Hepatocyte (in vitro differentiated cells): ENCODE results near the gene STARD13. TPM values are rescaled to one million over a fixed set of nuclear protein-coding genes. Genes with fewer than 3 reads are reported as not detected.

Experiments used
- DNase-seq: peaks from one replicate; pipeline ENCODE4 v3.0.0-alpha.2; 2016; ENCODE audit warnings: low spot score
- H2AFZ ChIP-seq: fragments of 200-600 bp; sonication (generic); 2 replicates; pipeline ENCODE4 v1.6.0; 2016; ENCODE audit warnings: antibody characterized with exemption, mild to moderate bottlenecking
- H3K27ac ChIP-seq: fragments of 200-600 bp; sonication (generic); 2 replicates; pipeline ENCODE4 v1.5.1; 2016; ENCODE audit warnings: mild to moderate bottlenecking
- H3K27me3 ChIP-seq: fragments of 200-600 bp; sonication (generic); 2 replicates; pipeline ENCODE4 v1.6.1; 2016
- H3K36me3 ChIP-seq: fragments of 200-600 bp; sonication (generic); replicated peaks from 2 replicates; pipeline ENCODE4 v1.5.1; 2016; ENCODE audit warnings: low read depth; ENCODE audit not compliant: insufficient read depth
- H3K4me1 ChIP-seq: fragments of 200-600 bp; sonication (generic); 2 replicates; pipeline ENCODE4 v1.5.1; 2016; ENCODE audit warnings: mild to moderate bottlenecking, moderate library complexity; ENCODE audit not compliant: insufficient read depth
- H3K4me2 ChIP-seq: fragments of 200-600 bp; sonication (generic); 2 replicates; pipeline ENCODE4 v1.6.0; 2016
- H3K4me3 ChIP-seq: fragments of 200-600 bp; sonication (generic); 2 replicates; pipeline ENCODE4 v1.5.1; 2016; ENCODE audit warnings: mild to moderate bottlenecking
- H3K79me2 ChIP-seq: fragments of 200-600 bp; sonication (generic); 2 replicates; pipeline ENCODE4 v1.6.0; 2017; ENCODE audit warnings: mild to moderate bottlenecking
- H3K9me2 ChIP-seq: fragments of 200-600 bp; sonication (generic); replicated peaks from 2 replicates; pipeline ENCODE4 v1.6.0; 2017; ENCODE audit warnings: mild to moderate bottlenecking; ENCODE audit not compliant: insufficient read depth
- H3K9me3 ChIP-seq: fragments of 200-600 bp; sonication (generic); 2 replicates; pipeline ENCODE4 v1.5.1; 2016; ENCODE audit warnings: low read depth, mild to moderate bottlenecking
- H4K20me1 ChIP-seq: fragments of 200-600 bp; sonication (generic); 2 replicates; pipeline ENCODE4 v1.6.0; 2016; ENCODE audit warnings: mild to moderate bottlenecking; ENCODE audit not compliant: insufficient read depth, poor library complexity, severe bottlenecking
- EZH2 ChIP-seq: fragments of 200-600 bp; sonication (generic); IDR thresholded peaks from 2 replicates; pipeline ENCODE4 v1.6.1; 2016; ENCODE audit warnings: antibody characterized with exemption, mild to moderate bottlenecking, borderline replicate concordance
- EZH2phosphoT487 ChIP-seq: fragments of 200-600 bp; sonication (generic); IDR thresholded peaks from one replicate; pipeline ENCODE4 v1.6.1; 2018; ENCODE audit warnings: antibody characterized with exemption, mild to moderate bottlenecking, low read depth, moderate library complexity; ENCODE audit not compliant: unreplicated experiment, severe bottlenecking
- WGBS: methylation state at CpG from one replicate; pipeline ENCODE4 v1.1.6; 2016; ENCODE audit warnings: low lambda C conversion rate; ENCODE audit errors: missing lambda C conversion rate; 5-methylcytosine and 5-hydroxymethylcytosine counted together
- polyA plus RNA-seq: library from polyadenylated mRNA; unstranded; fragments of >200 nt; fragmentation: Nextera tagmentation; extraction: Ambion mirVana; gene quantifications from 2 replicates; pipeline ENCODE4 v1.2.1, GENCODE V29; 2016
- total RNA-seq: library from RNA; depleted of rRNA; stranded (reverse); fragments of >200 nt; gene quantifications from 2 replicates; pipeline ENCODE4 v1.2.3, GENCODE V29; 2014
- TF ChIP-seq, protein P1 (sequence below): fragments of 200-600 bp; sonication (generic); IDR thresholded peaks from 2 replicates; pipeline ENCODE4 v1.5.1; 2016; ENCODE audit warnings: antibody characterized with exemption, mild to moderate bottlenecking; ENCODE audit not compliant: poor library complexity

The STARD13 gene
- total and polyA plus RNA-seq, 2 experiments from 2014 or later = 5.4 to 13.5 TPM

DNA sequence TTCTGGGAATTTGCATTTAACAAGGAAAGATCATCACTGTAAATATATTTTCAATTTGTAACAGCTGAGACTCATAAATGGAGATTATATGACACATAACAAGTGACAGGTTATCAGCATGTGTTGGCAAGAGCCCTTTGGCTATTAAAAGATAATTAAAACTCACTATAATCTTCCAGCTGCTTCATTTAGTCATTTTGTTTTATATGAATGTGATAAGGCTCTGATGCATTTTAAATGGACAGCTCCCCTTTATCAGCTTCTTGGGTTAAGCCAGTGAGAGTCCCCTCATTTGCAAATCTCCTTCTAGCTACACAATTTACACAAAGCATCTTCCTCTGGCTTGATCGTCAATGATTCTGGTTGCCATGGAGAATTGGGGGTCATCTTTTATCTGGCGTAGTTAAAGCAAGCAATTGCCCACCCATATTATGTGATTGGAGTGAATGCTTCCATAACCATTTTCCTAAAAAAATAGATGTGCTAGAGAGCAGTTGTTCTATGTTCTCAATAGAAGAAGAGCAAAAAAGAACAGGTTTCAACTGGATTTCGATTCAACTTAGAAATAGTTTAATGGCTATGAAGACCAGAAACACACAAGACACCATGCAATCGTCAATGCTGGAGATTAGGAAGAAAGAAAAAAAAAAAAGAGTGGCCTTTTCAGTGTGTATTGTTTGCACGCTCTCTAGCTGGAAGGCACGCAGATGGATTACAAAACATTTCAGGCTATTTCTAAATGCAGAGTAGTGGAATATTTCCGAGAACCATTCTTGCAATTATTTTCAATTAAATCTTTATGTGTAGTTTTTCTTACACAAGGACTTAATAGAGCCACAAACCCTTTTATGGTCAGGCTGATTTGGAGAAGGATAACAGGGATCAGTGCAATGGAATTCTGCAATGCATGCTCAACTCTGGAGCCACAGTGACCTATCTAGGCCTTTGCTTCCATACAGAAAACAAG is 27.4 kb downstream of the STARD13 start:
- TF ChIP-seq EZH2phosphoT487 (no peak), EZH2 (no peak)
- TF ChIP-seq, protein P1, sequence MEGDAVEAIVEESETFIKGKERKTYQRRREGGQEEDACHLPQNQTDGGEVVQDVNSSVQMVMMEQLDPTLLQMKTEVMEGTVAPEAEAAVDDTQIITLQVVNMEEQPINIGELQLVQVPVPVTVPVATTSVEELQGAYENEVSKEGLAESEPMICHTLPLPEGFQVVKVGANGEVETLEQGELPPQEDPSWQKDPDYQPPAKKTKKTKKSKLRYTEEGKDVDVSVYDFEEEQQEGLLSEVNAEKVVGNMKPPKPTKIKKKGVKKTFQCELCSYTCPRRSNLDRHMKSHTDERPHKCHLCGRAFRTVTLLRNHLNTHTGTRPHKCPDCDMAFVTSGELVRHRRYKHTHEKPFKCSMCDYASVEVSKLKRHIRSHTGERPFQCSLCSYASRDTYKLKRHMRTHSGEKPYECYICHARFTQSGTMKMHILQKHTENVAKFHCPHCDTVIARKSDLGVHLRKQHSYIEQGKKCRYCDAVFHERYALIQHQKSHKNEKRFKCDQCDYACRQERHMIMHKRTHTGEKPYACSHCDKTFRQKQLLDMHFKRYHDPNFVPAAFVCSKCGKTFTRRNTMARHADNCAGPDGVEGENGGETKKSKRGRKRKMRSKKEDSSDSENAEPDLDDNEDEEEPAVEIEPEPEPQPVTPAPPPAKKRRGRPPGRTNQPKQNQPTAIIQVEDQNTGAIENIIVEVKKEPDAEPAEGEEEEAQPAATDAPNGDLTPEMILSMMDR = no peak
- Histone ChIP-seq H3K4me1 (peaks cover 23% of the 10 kb centered on the region), H2AFZ (no peak overlapping the region), H3K27me3 (no peaks in the 10 kb centered on the region), H3K4me2 (no peak overlapping the region), H3K9me3 (no peaks in the 10 kb centered on the region), H3K36me3 (no peaks in the 10 kb centered on the region), H4K20me1 (no peaks in the 10 kb centered on the region), H3K4me3 (no peak overlapping the region), H3K79me2 (peaks cover 37% of the 10 kb centered on the region), H3K27ac (peak overlapping the region; percentile 60), H3K9me2 (no peaks in the 10 kb centered on the region)
- no peak for DNase-seq
- WGBS = 84% methylated on average over 7 of the region's 7 CpGs

DNA sequence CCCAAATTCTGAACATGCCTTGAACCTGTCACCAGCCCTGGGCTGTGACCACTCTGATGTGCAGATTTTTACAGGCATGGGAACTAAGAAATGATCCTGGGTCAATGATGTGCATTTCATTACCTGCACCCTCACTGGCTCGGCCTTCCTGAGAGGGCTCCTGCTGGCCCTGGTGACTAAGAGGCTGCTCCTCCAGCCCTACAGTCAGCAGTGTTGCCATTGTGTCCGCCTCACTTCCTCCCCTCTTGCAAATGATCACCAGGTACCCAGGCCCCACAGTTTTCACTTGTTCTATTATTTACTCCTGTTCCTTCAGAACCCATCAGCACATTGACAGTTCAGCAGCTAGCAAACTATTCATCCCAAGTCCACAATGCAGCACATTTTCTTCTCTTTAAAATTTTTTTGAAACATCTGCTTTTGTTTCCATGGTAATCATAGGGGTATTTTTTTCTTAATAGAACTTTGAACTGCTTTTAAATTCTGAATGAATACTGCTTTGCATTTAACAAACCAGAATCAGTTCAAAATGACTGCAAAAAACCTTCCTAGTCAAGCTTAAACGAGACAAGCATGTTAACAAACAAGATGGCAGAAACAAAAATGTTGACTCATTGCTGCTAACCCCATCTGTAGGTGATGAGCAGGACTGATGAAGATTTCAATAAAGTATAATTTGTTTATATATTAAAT is 29.3 kb downstream of the STARD13 start:
- no peaks in the 10 kb centered on the region for H3K27me3 ChIP-seq
- H3K27ac ChIP-seq = no peak overlapping the region
- 93% methylated on average over 3 of the region's 3 CpGs for WGBS
- H2AFZ ChIP-seq = no peak overlapping the region
- TF ChIP-seq EZH2 = no peak
- no peak for TF ChIP-seq EZH2phosphoT487
- TF ChIP-seq, protein P1 = no peak
- no peak overlapping the region for H3K4me3 ChIP-seq
- no peak for DNase-seq
- no peak overlapping the region for H3K4me2 ChIP-seq
- H4K20me1 ChIP-seq = no peaks in the 10 kb centered on the region
- H3K79me2 ChIP-seq = peaks cover 40% of the 10 kb centered on the region
- H3K9me3 ChIP-seq = no peaks in the 10 kb centered on the region
- H3K36me3 ChIP-seq = no peaks in the 10 kb centered on the region
- peaks cover 8% of the 10 kb centered on the region for H3K4me1 ChIP-seq
- H3K9me2 ChIP-seq = no peaks in the 10 kb centered on the region

DNA sequence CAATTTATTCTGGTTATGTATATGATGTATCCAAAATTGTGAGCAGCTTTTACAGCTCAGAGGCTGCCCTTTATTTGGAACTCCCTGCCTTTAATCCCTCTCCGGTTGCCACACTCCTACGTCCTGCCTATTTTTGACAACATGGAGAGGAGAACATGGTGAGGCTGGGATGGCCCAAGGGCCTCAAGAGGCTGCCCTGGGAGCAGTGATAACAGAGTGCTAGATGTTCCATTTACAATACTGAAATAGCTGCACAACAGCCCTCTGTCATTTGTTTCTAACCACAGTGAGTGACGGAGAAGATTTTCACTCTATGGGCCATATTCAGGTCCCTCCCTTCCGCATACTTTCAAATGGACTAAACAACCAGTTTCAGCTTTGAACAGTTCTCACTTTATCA is 33.4 kb downstream of the STARD13 start:
- peaks cover 51% of the 10 kb centered on the region for H3K79me2 ChIP-seq
- 88% methylated on average over 4 of the region's 4 CpGs for WGBS
- no peak overlapping the region for H3K4me3 ChIP-seq
- TF ChIP-seq EZH2phosphoT487 = no peak
- no peak for TF ChIP-seq EZH2
- TF ChIP-seq, protein P1 = no peak
- no peak overlapping the region for H3K4me2 ChIP-seq
- no peaks in the 10 kb centered on the region for H3K9me3 ChIP-seq
- no peak overlapping the region for H2AFZ ChIP-seq
- H3K36me3 ChIP-seq = no peaks in the 10 kb centered on the region
- no peak overlapping the region for H3K27ac ChIP-seq
- DNase-seq = no peak
- no peaks in the 10 kb centered on the region for H4K20me1 ChIP-seq
- no peaks in the 10 kb centered on the region for H3K27me3 ChIP-seq
- no peaks in the 10 kb centered on the region for H3K9me2 ChIP-seq
- peaks cover 4% of the 10 kb centered on the region for H3K4me1 ChIP-seq
